CD4-positive, alpha-beta T cell treated with Interleukin-1 beta for 1 hour (primary cell): ENCODE results near the gene CAMKK1.
"Not testable (repeated sequence)": the region's sequence is repeated elsewhere in the genome, so short reads cannot be mapped to it uniquely, and the experiment has no call there.

Experiments used
- DNase-seq, 2 donors: peaks; one replicate each; pipeline ENCODE4 v3.0.0-alpha.2; 2020 to 2022

CAMKK1 gene

GRCh38 chr17:3875317-3875716, 17.5 kb downstream of the CAMKK1 start:
- DNase-seq: no peak

GRCh38 chr17:3873862-3874261, 19.0 kb downstream of the CAMKK1 start:
- DNase-seq: no peak

GRCh38 chr17:3870871-3871306, 22.0 kb downstream of the CAMKK1 start:
- DNase-seq: peak; percentile 9 to 37

DNA sequence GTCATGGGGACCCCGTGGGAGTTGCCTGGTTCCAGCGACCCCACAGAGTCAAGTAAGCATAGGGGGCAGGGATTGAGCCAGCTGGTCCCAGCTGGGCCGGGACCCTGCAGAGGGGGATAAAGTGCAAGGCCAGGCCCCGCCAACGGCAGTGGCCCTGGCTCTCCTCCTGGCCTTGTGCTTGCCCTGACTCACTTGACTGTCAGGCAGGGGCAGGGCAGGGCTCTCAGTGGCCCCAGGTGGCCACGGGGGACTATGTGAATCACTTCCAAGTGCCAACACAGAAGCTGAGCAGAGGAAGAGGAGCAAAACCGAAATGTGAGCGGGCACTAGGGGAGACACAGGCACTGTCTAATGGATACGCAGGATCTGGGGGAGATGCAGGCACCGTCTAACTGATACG, 25.2 kb downstream of the CAMKK1 start:
- DNase-seq: no peak

DNA sequence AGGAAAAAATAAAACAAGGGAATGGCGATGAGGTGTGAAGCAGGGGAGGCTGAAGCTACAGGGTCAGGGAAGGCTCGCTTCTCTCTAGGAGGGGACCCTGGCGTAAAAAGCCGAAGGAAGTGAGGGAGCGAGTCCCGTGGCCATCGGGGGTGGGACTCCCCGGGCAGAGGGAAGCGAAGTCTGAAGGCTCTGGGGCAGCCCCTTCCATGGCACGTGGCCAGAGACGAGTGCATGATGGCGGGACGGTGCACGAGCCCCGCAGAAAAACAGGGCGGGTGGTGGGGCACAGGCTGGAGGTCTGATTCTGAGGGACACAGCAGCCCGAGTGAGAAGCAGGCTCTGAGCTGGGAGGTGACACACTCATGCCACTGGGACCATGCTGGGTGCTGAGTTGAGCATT, 25.7 kb downstream of the CAMKK1 start:
- DNase-seq: no peak

GRCh38 chr17:3866276-3866675, 26.6 kb downstream of the CAMKK1 start:
- DNase-seq: no peak

DNA sequence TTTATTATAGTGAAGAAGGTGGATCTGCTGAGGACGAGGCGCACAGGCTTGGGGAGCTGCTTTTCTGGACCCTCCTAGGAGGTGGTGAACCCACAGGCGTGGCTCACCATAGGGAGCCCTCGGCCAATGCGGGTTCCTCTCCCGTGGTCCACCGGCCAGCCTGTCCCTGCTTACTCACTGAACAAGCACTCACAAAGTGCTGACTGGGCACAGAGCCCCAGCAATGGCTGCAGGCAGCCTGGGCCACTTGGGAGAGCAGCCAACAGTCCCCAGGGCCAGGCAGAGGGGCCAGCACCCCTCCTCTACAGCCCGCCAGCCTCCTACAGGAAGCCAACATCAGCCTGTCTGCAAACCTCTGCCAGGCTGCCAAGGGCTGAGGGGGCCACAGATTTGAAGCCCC, 27.7 kb downstream of the CAMKK1 start:
- no peak for DNase-seq

DNA sequence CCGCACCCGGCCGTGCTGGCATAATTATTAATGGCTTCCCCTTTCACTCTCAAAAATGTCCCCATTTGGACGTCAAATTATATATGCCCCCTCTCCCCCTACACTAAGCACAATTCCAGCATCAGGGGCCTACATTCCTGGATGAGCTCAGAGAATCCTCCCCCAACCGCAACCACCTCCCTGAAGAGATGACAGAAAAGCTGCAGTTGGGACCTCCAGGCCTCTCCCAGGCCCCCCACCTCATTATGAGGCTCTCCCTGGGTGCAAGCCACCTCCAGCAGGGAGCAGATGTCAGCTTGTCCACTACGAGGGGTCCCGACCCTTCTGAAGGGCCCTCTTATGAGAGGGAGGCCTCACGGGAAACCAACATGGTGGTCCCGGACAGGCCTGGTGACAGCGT, 28.3 kb downstream of the CAMKK1 start:
- DNase-seq: no peak

DNA sequence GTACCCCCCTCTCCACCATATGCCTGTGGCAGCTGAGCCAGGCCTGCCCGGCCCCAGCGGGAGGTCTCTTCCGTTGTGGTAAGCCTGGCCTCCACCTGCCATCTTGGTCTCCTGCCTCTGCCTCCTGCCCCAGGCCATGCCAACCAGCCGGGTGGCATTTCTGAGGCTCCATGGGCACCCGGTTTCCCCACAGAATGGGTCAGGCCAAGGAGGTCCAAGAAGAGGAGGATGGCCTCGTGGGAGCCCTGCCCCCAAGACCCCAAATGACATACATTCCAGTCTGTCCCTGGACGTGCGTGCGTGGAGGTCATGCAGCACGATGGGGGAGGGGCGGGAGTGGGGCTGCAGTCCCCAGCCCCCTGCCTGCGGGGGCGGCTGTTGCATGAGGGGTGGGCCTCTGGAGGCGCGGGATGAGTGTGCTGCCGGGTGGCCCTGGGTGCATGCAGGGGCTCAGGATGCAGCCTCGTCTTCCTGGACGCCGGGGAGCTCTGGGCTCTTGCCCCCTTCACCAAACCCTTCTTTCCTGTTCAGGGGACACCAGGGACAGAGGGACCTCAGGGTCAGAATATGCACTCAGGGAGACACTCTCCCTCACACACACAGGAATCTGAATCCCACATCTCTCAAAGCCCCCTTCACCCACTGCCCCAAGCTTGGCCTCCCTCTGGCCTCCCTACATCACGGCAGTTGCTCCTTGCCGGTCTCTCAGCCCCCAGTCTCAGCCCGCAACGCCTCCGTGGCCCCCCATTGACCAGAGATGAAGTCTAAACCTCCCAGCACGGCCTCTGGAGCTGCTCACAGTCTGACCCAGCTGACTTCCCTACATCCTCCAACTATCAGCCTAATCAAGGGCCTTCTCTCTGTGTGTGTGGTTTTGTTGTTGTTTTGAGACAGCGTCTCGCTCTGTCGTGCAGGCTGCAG, 30.8 kb downstream of the CAMKK1 start:
- no peak for DNase-seq

DNA sequence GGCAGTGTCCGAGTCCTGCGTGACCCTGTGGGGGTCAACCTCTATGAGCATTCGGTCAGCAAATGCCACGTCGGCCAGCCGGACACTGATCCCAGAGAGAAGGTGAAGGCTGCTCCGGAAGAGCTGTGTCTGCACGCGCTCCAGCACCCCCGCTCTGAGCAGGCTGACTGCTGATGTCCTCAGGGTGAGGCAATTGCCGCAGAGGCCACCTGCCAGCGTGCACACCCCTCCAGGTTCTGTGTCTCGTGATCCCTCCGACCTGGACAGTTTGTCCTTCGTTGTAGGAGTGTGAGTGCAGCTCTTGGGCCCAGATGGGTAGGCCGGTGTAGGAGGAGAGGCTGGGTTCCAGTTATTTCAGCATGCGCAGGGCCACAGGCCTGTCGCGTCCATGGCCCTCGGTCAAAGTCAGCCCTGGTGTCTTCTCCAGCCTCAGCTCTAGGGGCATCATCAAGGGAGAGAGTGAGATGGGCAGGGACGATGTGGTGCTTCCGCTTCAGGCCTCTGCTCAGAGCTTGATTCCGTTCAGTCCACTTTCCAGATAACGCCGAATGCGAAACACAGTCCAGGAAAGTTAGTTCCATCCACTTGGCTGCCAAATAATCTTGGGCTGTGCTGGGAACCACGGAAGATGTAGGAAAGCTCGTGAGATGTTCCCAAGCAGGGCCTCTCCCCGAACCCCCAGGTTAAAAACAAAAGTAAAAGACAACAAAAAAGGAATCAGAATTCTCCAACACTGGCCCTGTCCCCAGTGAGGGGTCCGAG, 31.7 kb downstream of the CAMKK1 start:
- DNase-seq: no peak

GRCh38 chr17:3859940-3860339, 32.9 kb downstream of the CAMKK1 start:
- DNase-seq: no peak

GRCh38 chr17:3857261-3858105, 35.4 kb downstream of the CAMKK1 start:
- DNase-seq: no peak

DNA sequence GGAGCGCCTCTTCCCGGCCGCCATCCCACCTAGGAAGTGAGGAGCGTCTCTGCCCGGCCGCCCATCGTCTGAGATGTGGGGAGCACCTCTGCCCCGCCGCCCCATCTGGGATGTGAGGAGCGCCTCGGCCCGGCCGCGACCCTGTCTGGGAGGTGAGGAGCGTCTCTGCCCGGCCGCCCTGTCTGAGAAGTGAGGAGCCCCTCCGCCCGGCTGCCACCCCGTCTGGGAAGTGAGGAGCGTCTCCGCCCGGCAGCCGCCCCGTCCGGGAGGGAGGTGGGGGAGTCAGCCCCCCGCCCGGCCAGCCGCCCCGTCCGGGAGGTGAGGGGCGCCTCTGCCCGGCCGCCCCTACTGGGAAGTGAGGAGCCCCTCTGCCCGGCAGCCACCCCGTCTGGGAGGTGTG, 38.6 kb downstream of the CAMKK1 start:
- DNase-seq: not testable (repeated sequence)

DNA sequence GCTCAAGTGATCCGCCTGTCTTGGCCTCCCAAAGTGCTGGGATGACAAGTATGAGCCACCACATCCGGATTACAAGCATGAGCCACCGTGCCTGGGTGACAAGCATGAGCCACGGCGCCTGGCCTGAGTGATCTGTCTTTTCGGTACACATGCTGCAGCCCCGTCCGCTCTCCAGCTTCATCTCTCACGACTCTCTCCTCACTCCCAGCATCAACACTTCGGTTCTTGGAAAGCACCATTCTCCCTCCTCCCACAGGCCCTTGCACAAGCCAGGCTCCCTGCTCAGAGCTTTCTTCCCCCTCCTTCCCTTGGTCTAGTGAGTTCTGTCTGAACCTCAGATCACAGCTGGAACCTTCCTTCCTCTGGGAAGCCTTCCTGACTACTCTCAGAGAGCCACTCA, 40.3 kb downstream of the CAMKK1 start:
- DNase-seq: no peak

GRCh38 chr17:3851461-3852100, 41.3 kb downstream of the CAMKK1 start:
- no peak for DNase-seq

DNA sequence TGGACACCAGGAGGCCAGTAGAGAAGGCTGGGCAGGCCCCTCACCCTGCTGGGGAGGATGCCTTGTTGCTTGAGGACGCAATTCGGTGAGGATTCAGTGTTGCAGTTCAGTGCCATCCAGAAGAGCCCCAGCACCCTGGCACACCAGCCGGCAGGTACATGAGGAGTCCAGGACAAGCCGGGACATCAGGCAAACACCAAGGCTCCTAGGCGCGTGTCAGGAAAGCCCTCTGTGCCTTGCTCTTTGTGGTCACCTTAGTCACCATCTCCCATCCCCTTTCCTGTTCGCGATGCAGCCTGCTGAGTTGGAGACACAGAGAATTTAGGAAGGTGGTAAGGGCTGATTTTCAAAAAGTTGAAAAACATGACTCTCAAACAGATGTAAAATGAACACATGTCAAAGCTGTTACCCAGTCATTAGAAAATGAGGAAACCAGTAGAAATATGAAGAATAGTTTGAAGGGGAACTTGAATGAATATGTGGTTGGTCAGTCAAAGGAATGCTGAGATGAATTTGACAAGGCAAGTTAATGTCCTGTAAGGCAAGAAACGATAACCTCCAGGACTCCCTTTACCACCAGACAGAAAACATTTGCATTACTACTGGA, 44.5 kb downstream of the CAMKK1 start:
- DNase-seq: no peak

GRCh38 chr17:3847165-3847670, 45.6 kb downstream of the CAMKK1 start:
- DNase-seq: no peak

DNA sequence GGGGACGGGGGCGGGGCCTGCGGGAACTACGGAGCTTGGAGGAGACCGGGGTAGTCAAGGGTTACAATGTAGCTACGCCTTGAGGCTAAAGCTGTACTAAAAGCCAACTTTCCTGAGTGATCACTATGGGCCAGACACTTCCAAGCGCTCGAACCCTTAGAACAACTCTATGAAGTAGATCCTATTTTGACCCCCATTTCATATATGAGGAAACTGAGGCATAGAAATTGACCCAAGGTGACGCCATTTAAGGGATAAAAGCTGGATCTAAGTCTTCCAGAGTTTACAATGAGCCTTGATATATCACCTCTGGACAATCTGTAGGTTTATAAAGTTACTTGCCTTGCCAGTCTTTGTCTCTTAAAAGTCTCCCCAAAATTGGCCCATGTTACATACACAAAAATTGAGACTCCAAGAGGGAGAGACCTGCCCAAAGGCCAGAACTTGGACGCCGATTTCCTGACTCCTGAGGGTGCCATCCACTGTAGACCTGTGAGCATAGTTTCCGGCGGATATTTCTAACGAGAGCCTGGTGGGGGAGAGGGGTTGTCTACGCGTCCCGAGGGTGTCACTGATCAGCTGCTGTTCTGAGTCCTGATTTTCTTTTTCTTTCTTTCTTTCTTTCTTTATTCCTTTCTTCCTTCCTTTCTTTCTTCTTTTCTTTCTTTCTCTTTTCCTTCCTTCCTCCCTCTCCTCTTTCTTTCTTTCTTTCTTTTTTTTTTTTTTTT, 46.3 kb downstream of the CAMKK1 start:
- no peak for DNase-seq

DNA sequence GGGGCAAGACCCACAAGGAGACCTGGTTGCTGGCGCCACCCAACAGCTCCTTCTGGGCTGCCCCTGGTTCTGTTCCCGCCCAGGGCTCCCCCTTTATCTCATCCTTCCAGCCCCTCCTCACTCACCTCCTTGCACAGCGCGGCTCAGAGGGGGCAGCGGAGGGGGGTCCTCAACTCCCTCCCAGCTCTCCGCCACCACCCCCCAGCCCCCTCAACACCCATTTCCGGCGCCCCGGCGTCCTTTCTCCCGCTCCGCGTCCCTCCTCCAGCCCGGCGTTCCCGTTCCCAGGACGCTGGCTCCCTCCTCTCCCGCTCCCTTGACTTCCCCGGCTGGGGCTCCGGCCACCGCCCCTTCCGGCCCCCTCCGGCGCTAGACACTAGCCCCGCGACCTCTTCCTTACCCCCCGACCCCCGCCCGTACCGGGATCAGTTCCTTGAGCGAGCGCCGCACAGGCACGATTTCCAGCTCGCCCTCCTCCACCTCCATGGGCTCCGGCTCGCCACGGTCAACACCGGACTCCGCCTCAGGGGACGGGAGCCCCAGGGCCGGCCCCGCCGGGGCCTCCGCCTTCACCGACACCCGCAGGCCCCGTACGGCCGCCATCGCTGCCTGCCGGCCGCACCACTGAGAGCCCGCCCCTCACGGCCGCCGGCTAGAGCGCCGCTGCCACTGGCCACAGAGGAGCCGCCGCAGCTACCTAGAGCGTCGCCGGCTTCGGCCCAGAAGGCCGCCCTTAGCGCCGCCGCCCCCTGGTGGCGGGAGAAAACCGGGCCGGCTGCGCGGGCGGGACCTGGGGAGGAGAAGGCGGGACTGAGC, 47.0 kb downstream of the CAMKK1 start, which contains the start of gene NCBP3:
NCBP3 (minus strand) TSS at position 626 of the 816 bp plus-strand sequence; CDS start at position 603, 23 bp downstream.
- DNase-seq: peak; percentile 90 to 92

- peak; percentile 17 to 36 for DNase-seq
These were observed 47.6 kb downstream of the CAMKK1 start for GRCh38 chr17:3845291-3845620.
